ENCODE data around the gene ADPRM.

Gene ADPRM

GRCh38 chr17:10742431-10742830 lies 45.0 kb downstream of the ADPRM start:
- no peak for DNase-seq

GRCh38 chr17:10743316-10744009 lies 46.1 kb downstream of the ADPRM start:
- no peak for DNase-seq

GRCh38 chr17:10744501-10745000 lies 47.2 kb downstream of the ADPRM start:
- no peak for DNase-seq

GRCh38 chr17:10745231-10745630 lies 47.8 kb downstream of the ADPRM start:
- DNase-seq: no peak

GRCh38 chr17:10748531-10749181 lies 51.3 kb downstream of the ADPRM start:
- no peak for DNase-seq

- no peak for DNase-seq
Observed at GRCh38 chr17:10750210-10750609, 52.8 kb downstream of the ADPRM start.

- DNase-seq: no peak
Observed at GRCh38 chr17:10751563-10751962, 54.2 kb downstream of the ADPRM start.

GRCh38 chr17:10752696-10753095 lies 55.3 kb downstream of the ADPRM start:
- no peak for DNase-seq

- DNase-seq: peak; percentile 11
Observed at GRCh38 chr17:10754109-10754508, 56.7 kb downstream of the ADPRM start.

GRCh38 chr17:10754861-10755591 lies 57.6 kb downstream of the ADPRM start:
- DNase-seq: no peak

GRCh38 chr17:10755592-10756127 lies 58.3 kb downstream of the ADPRM start:
- DNase-seq: no peak

- DNase-seq: no peak
Observed at GRCh38 chr17:10756185-10756584, 58.8 kb downstream of the ADPRM start.

GRCh38 chr17:10756619-10757018 lies 59.2 kb downstream of the ADPRM start:
- DNase-seq: no peak

GRCh38 chr17:10757067-10757466 lies 59.7 kb downstream of the ADPRM start:
- DNase-seq: no peak

GRCh38 chr17:10757647-10758046 lies 60.3 kb downstream of the ADPRM start:
- DNase-seq: no peak

GRCh38 chr17:10758062-10758461 lies 60.7 kb downstream of the ADPRM start:
- no peak for DNase-seq
